IMR-90 (cell line): ENCODE data around the gene STIM1. TPM values are rescaled to one million over a fixed set of nuclear protein-coding genes. Genes with fewer than 3 reads are reported as not detected.

Experiments
- ATAC-seq: fragments of 200-7000 bp; cut with Tn5 transposase; 2 replicates; pipeline ENCODE4 v1.9.1; 2020; ENCODE audit warnings: low read depth, mild to moderate bottlenecking, moderate library complexity
- BruUV-seq: library from RNA; stranded (reverse); fragments of 400-500 nt; replicated peaks from 2 replicates; lab custom pipeline; 2021; lab: Mats Ljungman, UMichigan
- CTCF ChIA-PET: fragments of 300-600 bp; formaldehyde crosslinking; extraction: SDS; loops from one replicate; lab custom pipeline; 2021; ENCODE audit warnings: antibody characterized with exemption; lab: Yijun Ruan, JAX
- POLR2A ChIA-PET: fragments of 300-600 bp; sonication (Branson Sonifier 250); formaldehyde crosslinking; loops from one replicate; lab custom pipeline; 2022; ENCODE audit warnings: antibody characterized with exemption; ENCODE audit not compliant: unreplicated experiment; lab: Charles Lee
- DNase-seq: peaks from one replicate; pipeline ENCODE4 v3.0.0; 2013
- H2AFZ ChIP-seq: replicated peaks from 2 replicates; pipeline ENCODE3; 2013; ENCODE audit warnings: low read length, mild to moderate bottlenecking; ENCODE audit not compliant: poor library complexity
- H2AK5ac ChIP-seq: 2 replicates; pipeline ENCODE4 v1.6.1; 2013; ENCODE audit warnings: low read depth, low read length, inconsistent platforms
- H2AK9ac ChIP-seq: replicated peaks from 2 replicates; pipeline ENCODE3; 2013; ENCODE audit warnings: mild to moderate bottlenecking, low read depth, low read length, moderate library complexity; ENCODE audit not compliant: poor library complexity
- H2BK120ac ChIP-seq: 2 replicates; pipeline ENCODE4 v1.6.1; 2013; ENCODE audit warnings: low read depth, low read length, inconsistent platforms
- H2BK15ac ChIP-seq: 3 replicates; pipeline ENCODE4 v1.6.1; 2013; ENCODE audit warnings: low read depth, low read length, inconsistent platforms
- H2BK20ac ChIP-seq: 2 replicates; pipeline ENCODE4 v1.6.1; 2013; ENCODE audit warnings: low read depth, mild to moderate bottlenecking, inconsistent platforms, low read length, moderate library complexity
- H2BK5ac ChIP-seq: 2 replicates; pipeline ENCODE4 v1.6.1; 2013; ENCODE audit warnings: mild to moderate bottlenecking, low read depth, low read length, inconsistent platforms; ENCODE audit not compliant: poor library complexity, severe bottlenecking
- H3K14ac ChIP-seq: replicated peaks from 2 replicates; pipeline ENCODE4 v1.6.1; 2013; ENCODE audit warnings: low read depth, low read length, inconsistent platforms
- H3K18ac ChIP-seq: 2 replicates; pipeline ENCODE4 v1.6.1; 2013; ENCODE audit warnings: low read depth, low read length, control low read depth
- H3K23ac ChIP-seq: 2 replicates; pipeline ENCODE4 v1.6.1; 2013; ENCODE audit warnings: low read depth, low read length, inconsistent platforms
- H3K27ac ChIP-seq: 2 replicates; pipeline ENCODE4 v1.5.1; 2013; ENCODE audit warnings: mild to moderate bottlenecking, control low read depth, low read length; ENCODE audit not compliant: insufficient read depth
- H3K27me3 ChIP-seq: 2 replicates; pipeline ENCODE4 v1.6.1; 2013; ENCODE audit warnings: low read length; ENCODE audit not compliant: control insufficient read depth, insufficient read depth
- H3K36me3 ChIP-seq: 2 replicates; pipeline ENCODE4 v1.6.1; 2013; ENCODE audit warnings: low read length, mixed read lengths; ENCODE audit not compliant: control insufficient read depth, insufficient read depth
- H3K4ac ChIP-seq: 2 replicates; pipeline ENCODE4 v1.6.1; 2013; ENCODE audit warnings: low read depth, low read length, inconsistent platforms
- H3K4me1 ChIP-seq: 2 replicates; pipeline ENCODE4 v1.6.1; 2013; ENCODE audit warnings: low read length, mixed read lengths; ENCODE audit not compliant: control insufficient read depth, insufficient read depth
- H3K4me2 ChIP-seq: 2 replicates; pipeline ENCODE4 v1.6.1; 2013; ENCODE audit warnings: low read depth, mild to moderate bottlenecking, control low read depth, low read length, moderate library complexity
- H3K4me3 ChIP-seq: 2 replicates; pipeline ENCODE4 v1.5.1; 2013; ENCODE audit warnings: low read depth, mild to moderate bottlenecking, control low read depth, low read length, moderate library complexity; ENCODE audit not compliant: insufficient read depth
- H3K56ac ChIP-seq: 2 replicates; pipeline ENCODE4 v1.6.1; 2013; ENCODE audit warnings: low read length, inconsistent platforms; ENCODE audit not compliant: insufficient read depth; ENCODE audit errors: extremely low read depth
- H3K79me1 ChIP-seq, 2 experiments: 2 replicates each; pipeline ENCODE4 v1.6.1; 2013; ENCODE audit warnings: low read length in 2 of 2, inconsistent platforms in 1 of 2, low read depth in 1 of 2
- H3K9ac ChIP-seq: 2 replicates; pipeline ENCODE4 v1.6.1; 2013; ENCODE audit warnings: low read depth, low read length, control low read depth
- H3K9me1 ChIP-seq: 2 replicates; pipeline ENCODE4 v1.6.1; 2013; ENCODE audit warnings: low read length, inconsistent platforms; ENCODE audit not compliant: insufficient read depth
- H3K9me3 ChIP-seq: 2 replicates; pipeline ENCODE4 v1.6.1; 2013; ENCODE audit warnings: low read length; ENCODE audit not compliant: control insufficient read depth, insufficient read depth
- H4K20me1 ChIP-seq: 2 replicates; pipeline ENCODE4 v1.6.1; 2013; ENCODE audit warnings: low read length, inconsistent platforms; ENCODE audit not compliant: insufficient read depth
- H4K5ac ChIP-seq: 2 replicates; pipeline ENCODE4 v1.6.1; 2013; ENCODE audit warnings: mild to moderate bottlenecking, low read depth, low read length, control low read depth
- H4K8ac ChIP-seq, 2 experiments: 2 replicates each; pipeline ENCODE4 v1.6.1; 2013; ENCODE audit warnings: low read depth in 2 of 2, low read length in 2 of 2, control low read depth in 1 of 2, inconsistent platforms in 1 of 2
- H4K91ac ChIP-seq: 2 replicates; pipeline ENCODE4 v1.6.1; 2013; ENCODE audit warnings: low read depth, low read length, inconsistent platforms; ENCODE audit not compliant: insufficient read depth
- MAFK ChIP-seq: IDR thresholded peaks from 2 replicates; pipeline ENCODE4 v1.6.1; 2012; ENCODE audit warnings: low read depth, low read length, improper control_type of control experiment
- WGBS, 2 experiments: methylation state at CpG; one replicate each; pipeline versions ENCODE4 v1.1.5 to v1.1.7; 2013; ENCODE audit warnings: missing lambda C conversion rate in 2 of 2; ENCODE audit not compliant: insufficient read length in 1 of 2; ENCODE audit errors: extremely low coverage in 2 of 2; 5-methylcytosine and 5-hydroxymethylcytosine counted together
- dilution Hi-C: fragments of 300-500 bp; cut with HindIII; formaldehyde crosslinking; loops from one replicate; pipeline ENCODE4 v1.14.3; 2018; ENCODE audit warnings: low sequenced_read_pairs; ENCODE audit not compliant: unreplicated experiment
- in situ Hi-C: fragments of 300-500 bp; cut with MboI; formaldehyde crosslinking; loops from 3 replicates; pipeline ENCODE4 v1.14.3; 2019; ENCODE audit warnings: low sequenced_read_pairs, inconsistent platforms, mixed read lengths
- intact Hi-C: fragments of 100-400 bp; cut with micrococcal nuclease; formaldehyde crosslinking; loops from 2 replicates; pipeline ENCODE4 v1.10.0; 2022
- polyA plus RNA-seq, 3 experiments: library from polyadenylated mRNA; depleted of rRNA; stranded (reverse); fragments of >200 nt; gene quantifications; 2 replicates each; pipeline ENCODE4 v1.2.3, GENCODE V29; 2012; ENCODE audit warnings: low replicate concordance in 1 of 3
- total RNA-seq: library from RNA; depleted of rRNA; stranded (reverse); fragments of >200 nt; gene quantifications from 2 replicates; pipeline ENCODE4 v1.2.3, GENCODE V29; 2012
- TF ChIP-seq, protein P1 (sequence below): fragments of 150-350 bp; IDR thresholded peaks from 2 replicates; pipeline ENCODE4 v1.6.1; 2016; ENCODE audit warnings: low read depth, mild to moderate bottlenecking, low read length, moderate library complexity, borderline replicate concordance

The STIM1 gene
- total and polyA plus RNA-seq, 2 of the 4 experiments (the other 2 are of a cell fraction) = 17.9 to 23.0 TPM

DNA sequence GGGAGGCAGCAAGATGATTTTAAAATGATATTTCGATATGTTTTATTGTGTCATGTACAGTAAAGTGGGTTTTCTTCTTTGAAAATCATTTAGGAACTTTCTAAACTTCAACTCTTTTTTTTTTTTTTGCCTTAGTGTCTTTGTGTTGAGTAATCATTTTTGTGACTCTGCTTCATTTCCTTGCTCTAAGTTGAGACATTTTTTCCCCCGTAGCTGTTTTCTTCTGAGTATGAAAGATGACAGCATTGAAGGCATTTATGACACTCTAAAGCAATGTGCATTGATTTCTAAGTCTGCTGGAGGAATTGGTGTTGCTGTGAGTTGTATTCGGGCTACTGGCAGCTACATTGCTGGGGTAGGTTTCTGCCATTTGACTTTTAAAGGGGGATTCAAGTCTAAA is 262.6 kb downstream of the STIM1 start:
- Histone ChIP-seq H2BK120ac (no peak overlapping the region), H4K8ac (no peak overlapping the region; a peak in 1 of 4 replicates), H4K5ac (no peak overlapping the region), H3K4me2 (0 out of 2 replicates have a peak overlapping the region, but pooled peaks have one; percentile 2), H2BK15ac (no peak overlapping the region), H3K4ac (no peak overlapping the region), H3K4me3 (no peak overlapping the region), H3K27ac (no peak overlapping the region; the same call in 1 of the 2 replicates), H2BK20ac (no peak overlapping the region), H3K23ac (no peak overlapping the region), H4K91ac (no peak overlapping the region), H3K4me1 (no peaks in the 10 kb centered on the region), H3K9me1 (no peaks in the 10 kb centered on the region), H3K56ac (no peak overlapping the region), H3K36me3 (peaks cover 20% of the 10 kb centered on the region), H4K20me1 (no peaks in the 10 kb centered on the region), H3K14ac (no peak overlapping the region), H3K27me3 (no peaks in the 10 kb centered on the region), H2AK5ac (no peak overlapping the region), H2BK5ac (peak overlapping the region; percentile 4), H2AK9ac (no peak overlapping the region), H3K9me3 (no peaks in the 10 kb centered on the region), H2AFZ (no peak overlapping the region), H3K18ac (no peak overlapping the region), H3K79me1 (peaks cover 2 to 5% of the 10 kb centered on the region in 2 experiments; a peak in 1 of 4 replicates), H3K9ac (no peak overlapping the region)
- ATAC-seq = peak; percentile 71
- 52% methylated on average over 2 of the region's 3 CpGs; no CpG with 5 or more reads in 1 of the 2 experiments for WGBS, 2 experiments
- in situ Hi-C loops = no loop called here
- intact Hi-C loops = no loop called here
- ChIA-PET POLR2A (no interaction called here), CTCF (no interaction called here)
- dilution Hi-C loops = no loop called here
- BruUV-seq = no TSS peak
- DNase-seq = peak; percentile 63
- peak; percentile 69 for TF ChIP-seq MAFK
- TF ChIP-seq, protein P1, sequence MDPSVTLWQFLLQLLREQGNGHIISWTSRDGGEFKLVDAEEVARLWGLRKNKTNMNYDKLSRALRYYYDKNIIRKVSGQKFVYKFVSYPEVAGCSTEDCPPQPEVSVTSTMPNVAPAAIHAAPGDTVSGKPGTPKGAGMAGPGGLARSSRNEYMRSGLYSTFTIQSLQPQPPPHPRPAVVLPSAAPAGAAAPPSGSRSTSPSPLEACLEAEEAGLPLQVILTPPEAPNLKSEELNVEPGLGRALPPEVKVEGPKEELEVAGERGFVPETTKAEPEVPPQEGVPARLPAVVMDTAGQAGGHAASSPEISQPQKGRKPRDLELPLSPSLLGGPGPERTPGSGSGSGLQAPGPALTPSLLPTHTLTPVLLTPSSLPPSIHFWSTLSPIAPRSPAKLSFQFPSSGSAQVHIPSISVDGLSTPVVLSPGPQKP = no peak
